ENCODE results near the gene TM6SF1.

Gene TM6SF1

DNA sequence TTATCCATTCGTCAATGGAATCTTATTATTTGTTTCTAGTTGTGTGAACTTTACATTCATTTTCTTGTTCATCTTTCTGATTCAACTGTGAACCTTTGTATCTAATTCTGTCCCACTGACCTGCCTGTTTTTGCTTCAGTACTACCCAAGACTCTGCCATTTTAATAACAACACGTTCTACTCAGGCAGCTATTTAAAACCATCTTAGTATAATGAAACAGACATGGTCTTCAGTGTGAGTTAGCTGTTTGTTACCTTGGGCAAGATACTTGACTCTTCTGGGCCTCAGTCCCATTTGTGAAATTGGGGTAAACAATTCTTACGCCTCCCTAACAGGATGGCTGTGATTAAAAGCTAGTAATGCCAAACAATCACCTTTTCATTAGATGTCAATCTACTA is 42.0 kb upstream of the TM6SF1 start:
- peaks cover 5% of the 10 kb centered on the region; the same call in 1 of the 2 replicates for H3F3A ChIP-seq (ENCODE audit: insufficient read depth)
- H3K4me3 ChIP-seq (ENCODE audit: insufficient read depth, low read length, poor library complexity, severe bottlenecking) = peak overlapping the region; percentile 97
- no peaks in the 10 kb centered on the region for H3K27me3 ChIP-seq (ENCODE audit: low read length)
- H2AFZ ChIP-seq (ENCODE audit: low read depth, low read length, severe bottlenecking) = no peak overlapping the region
- no peak for TF ChIP-seq EZH2phosphoT487 (conservative IDR thresholded peaks at IDR 0.05; ENCODE audit: low read length)
- TF ChIP-seq, protein P1, sequence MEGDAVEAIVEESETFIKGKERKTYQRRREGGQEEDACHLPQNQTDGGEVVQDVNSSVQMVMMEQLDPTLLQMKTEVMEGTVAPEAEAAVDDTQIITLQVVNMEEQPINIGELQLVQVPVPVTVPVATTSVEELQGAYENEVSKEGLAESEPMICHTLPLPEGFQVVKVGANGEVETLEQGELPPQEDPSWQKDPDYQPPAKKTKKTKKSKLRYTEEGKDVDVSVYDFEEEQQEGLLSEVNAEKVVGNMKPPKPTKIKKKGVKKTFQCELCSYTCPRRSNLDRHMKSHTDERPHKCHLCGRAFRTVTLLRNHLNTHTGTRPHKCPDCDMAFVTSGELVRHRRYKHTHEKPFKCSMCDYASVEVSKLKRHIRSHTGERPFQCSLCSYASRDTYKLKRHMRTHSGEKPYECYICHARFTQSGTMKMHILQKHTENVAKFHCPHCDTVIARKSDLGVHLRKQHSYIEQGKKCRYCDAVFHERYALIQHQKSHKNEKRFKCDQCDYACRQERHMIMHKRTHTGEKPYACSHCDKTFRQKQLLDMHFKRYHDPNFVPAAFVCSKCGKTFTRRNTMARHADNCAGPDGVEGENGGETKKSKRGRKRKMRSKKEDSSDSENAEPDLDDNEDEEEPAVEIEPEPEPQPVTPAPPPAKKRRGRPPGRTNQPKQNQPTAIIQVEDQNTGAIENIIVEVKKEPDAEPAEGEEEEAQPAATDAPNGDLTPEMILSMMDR (IDR thresholded peaks at IDR 0.05; ENCODE audit: insufficient read depth, low read length, poor library complexity, severe bottlenecking) = no peak
- H3K9me3 ChIP-seq (ENCODE audit: insufficient read depth, low read length) = no peaks in the 10 kb centered on the region
- peak overlapping the region; percentile 89 for H3K4me2 ChIP-seq (ENCODE audit: low read depth, low read length, poor library complexity, severe bottlenecking)
- H4K20me1 ChIP-seq (ENCODE audit: low read depth, low read length) = peaks cover 38% of the 10 kb centered on the region
- no peaks in the 10 kb centered on the region for H3K9me2 ChIP-seq (replicated peaks; ENCODE audit: insufficient read depth, low read length)
- H3K9ac ChIP-seq (ENCODE audit: low read length) = peak overlapping the region; percentile 98
- peak overlapping the region; percentile 80 for H3K27ac ChIP-seq (ENCODE audit: low read depth, low read length)
- peaks cover 66% of the 10 kb centered on the region for H3K79me2 ChIP-seq (ENCODE audit: insufficient read depth, low read length)
- peaks cover 4% of the 10 kb centered on the region; the same call in 1 of the 2 replicates for H3K36me3 ChIP-seq (ENCODE audit: low read length)

DNA sequence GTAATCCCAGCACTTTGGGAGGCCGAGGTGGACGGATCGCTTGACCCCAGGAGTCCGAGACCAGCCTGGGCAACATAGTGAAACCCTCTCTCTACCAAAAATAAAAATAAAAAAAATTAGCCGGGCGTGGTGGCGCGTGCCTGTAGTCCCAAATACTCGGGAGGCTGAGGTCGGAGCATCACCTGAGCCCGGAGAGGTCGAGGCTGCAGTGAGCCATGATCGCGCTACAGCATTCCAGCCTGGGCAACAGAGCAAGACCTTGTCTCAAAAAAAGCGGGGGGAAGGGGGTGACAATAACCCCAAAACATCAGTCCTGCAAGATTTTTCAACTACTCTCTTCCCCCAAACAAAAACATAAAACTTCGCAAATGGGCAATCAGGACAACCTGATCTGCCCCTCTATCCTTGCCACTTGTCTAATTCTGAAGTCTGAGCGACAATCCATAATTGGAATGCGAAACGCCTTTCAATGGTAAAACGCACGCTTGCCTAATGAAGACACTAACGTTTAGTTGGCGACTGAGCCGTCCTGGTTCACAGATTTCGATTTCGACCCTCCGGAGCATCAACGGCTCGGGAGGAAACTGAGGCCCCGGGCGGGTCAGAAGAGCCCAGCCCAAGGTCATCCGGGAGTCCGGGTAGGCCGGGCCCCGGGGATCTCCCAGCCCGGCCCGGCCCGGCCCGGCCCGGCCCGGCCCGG is 41.3 kb upstream of the TM6SF1 start:
- peaks cover 58% of the 10 kb centered on the region for H3K79me2 ChIP-seq (ENCODE audit: insufficient read depth, low read length)
- H3K4me3 ChIP-seq (ENCODE audit: insufficient read depth, low read length, poor library complexity, severe bottlenecking) = peak overlapping the region; percentile 97
- peak overlapping the region; percentile 89 for H3K4me2 ChIP-seq (ENCODE audit: low read depth, low read length, poor library complexity, severe bottlenecking)
- H3K36me3 ChIP-seq (ENCODE audit: low read length) = peaks cover 4% of the 10 kb centered on the region; the same call in 1 of the 2 replicates
- H3F3A ChIP-seq (ENCODE audit: insufficient read depth) = peaks cover 5% of the 10 kb centered on the region; the same call in 1 of the 2 replicates
- no peaks in the 10 kb centered on the region for H3K9me2 ChIP-seq (replicated peaks; ENCODE audit: insufficient read depth, low read length)
- peak overlapping the region; percentile 80 for H3K27ac ChIP-seq (ENCODE audit: low read depth, low read length)
- H3K9ac ChIP-seq (ENCODE audit: low read length) = peak overlapping the region; percentile 98
- H3K27me3 ChIP-seq (ENCODE audit: low read length) = no peaks in the 10 kb centered on the region
- TF ChIP-seq, protein P1 (IDR thresholded peaks at IDR 0.05; ENCODE audit: insufficient read depth, low read length, poor library complexity, severe bottlenecking) = no peak
- TF ChIP-seq EZH2phosphoT487 (conservative IDR thresholded peaks at IDR 0.05; ENCODE audit: low read length) = no peak
- H2AFZ ChIP-seq (ENCODE audit: low read depth, low read length, severe bottlenecking) = peak overlapping the region; percentile 78
- peaks cover 33% of the 10 kb centered on the region for H4K20me1 ChIP-seq (ENCODE audit: low read depth, low read length)
- H3K9me3 ChIP-seq (ENCODE audit: insufficient read depth, low read length) = no peaks in the 10 kb centered on the region

DNA sequence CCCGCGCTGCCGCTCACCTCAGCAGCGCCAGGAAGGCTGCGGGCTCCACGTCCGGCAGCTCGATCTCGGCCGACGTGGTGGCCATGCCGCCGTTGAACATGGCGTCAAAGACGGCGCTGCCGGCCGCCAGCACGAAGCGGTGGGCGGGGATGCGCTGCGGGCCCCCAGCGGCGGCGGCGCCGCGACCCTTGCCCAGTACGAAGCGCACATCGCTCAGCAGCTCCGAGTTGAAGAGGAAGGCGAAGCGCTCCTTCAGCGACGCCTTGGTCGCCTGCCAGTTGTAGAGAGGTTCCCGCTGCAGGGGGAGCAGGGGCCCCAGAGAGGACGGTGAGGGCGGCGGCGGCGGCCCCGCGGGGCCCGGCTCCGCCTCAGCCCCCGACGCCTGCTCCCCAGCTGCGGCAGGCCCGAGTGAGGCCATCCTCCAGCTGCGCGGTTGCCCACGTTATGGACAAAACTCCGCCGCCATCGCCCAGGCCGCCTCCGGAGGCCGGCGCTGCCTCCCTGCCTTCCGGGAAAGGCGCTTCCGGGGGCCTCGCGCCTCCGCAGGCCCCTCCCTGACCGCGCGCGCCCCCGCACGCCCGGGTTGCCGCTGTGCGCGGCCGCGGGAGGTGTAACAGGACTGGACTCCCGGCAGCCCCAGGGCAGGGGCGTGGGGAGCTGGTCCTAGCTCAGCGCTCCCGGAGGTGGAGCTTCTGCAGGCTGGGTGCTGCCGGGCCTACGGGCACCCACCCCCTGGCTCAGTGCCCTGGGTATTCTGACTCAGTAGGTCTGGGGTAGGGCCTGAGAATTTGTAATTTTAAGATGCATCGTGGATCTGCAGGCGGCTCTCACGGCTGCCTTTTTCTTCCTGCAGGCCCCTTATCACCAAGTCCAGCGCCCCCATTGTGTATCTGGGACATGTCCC is 40.5 kb upstream of the TM6SF1 start, which contains the start of gene BTBD1:
TSS of gene BTBD1 (minus strand) at position 519 of the 904 bp plus-strand sequence. CDS start at position 418, 101 bp downstream.
- peaks cover 50% of the 10 kb centered on the region for H3K79me2 ChIP-seq (ENCODE audit: insufficient read depth, low read length)

More for the DNA sequence above, 40.5 kb upstream of the TM6SF1 start, which contains the start of gene BTBD1:
- TF ChIP-seq EZH2phosphoT487 (conservative IDR thresholded peaks at IDR 0.05; ENCODE audit: low read length) = no peak
- TF ChIP-seq, protein P1 (IDR thresholded peaks at IDR 0.05; ENCODE audit: insufficient read depth, low read length, poor library complexity, severe bottlenecking) = no peak
- peaks cover 5% of the 10 kb centered on the region; the same call in 1 of the 2 replicates for H3F3A ChIP-seq (ENCODE audit: insufficient read depth)
- no peaks in the 10 kb centered on the region for H3K9me3 ChIP-seq (ENCODE audit: insufficient read depth, low read length)
- peak within 1 kb of the TSS; percentile 80 for H3K27ac ChIP-seq (ENCODE audit: low read depth, low read length)
- H3K9ac ChIP-seq (ENCODE audit: low read length) = peak within 1 kb of the TSS; percentile 98
- peak within 1 kb of the TSS; percentile 89 for H3K4me2 ChIP-seq (ENCODE audit: low read depth, low read length, poor library complexity, severe bottlenecking)
- peak within 1 kb of the TSS; percentile 97 for H3K4me3 ChIP-seq (ENCODE audit: insufficient read depth, low read length, poor library complexity, severe bottlenecking)
- no peaks in the 10 kb centered on the region for H3K9me2 ChIP-seq (replicated peaks; ENCODE audit: insufficient read depth, low read length)
- H4K20me1 ChIP-seq (ENCODE audit: low read depth, low read length) = peaks cover 31% of the 10 kb centered on the region
- no peaks in the 10 kb centered on the region for H3K36me3 ChIP-seq (ENCODE audit: low read length)
- H3K27me3 ChIP-seq (ENCODE audit: low read length) = no peaks in the 10 kb centered on the region
- H2AFZ ChIP-seq (ENCODE audit: low read depth, low read length, severe bottlenecking) = peak within 1 kb of the TSS; percentile 78

All from SU-DHL-6 (cell line).